GM12878 (cell line): ENCODE data around the gene DNAH3. TPM values are rescaled to one million over a fixed set of nuclear protein-coding genes. Genes with fewer than 3 reads are reported as not detected.

Source experiments
- CTCF ChIP-seq, 3 experiments: IDR thresholded peaks in 2 of 3; conservative IDR thresholded peaks in 1 of 3; 2 replicates each; pipeline ENCODE4 v1.5.1; 2011; ENCODE audit warnings: low read depth in 3 of 3, low read length in 3 of 3, mild to moderate bottlenecking in 3 of 3, control low read depth in 2 of 3, moderate library complexity in 2 of 3, inconsistent platforms in 1 of 3, mixed read lengths in 1 of 3; ENCODE audit not compliant: control insufficient read depth in 2 of 3, insufficient read depth in 1 of 3; ENCODE audit errors: extremely low read depth in 1 of 3
- IRF3 ChIP-seq: fragments of 450-650 bp; IDR thresholded peaks from 2 replicates; pipeline ENCODE4 v1.6.1; 2014; ENCODE audit warnings: mild to moderate bottlenecking
- RAD51 ChIP-seq: fragments of 450-650 bp; IDR thresholded peaks from 2 replicates; pipeline ENCODE4 v1.6.1; 2016; ENCODE audit warnings: moderate library complexity, mild to moderate bottlenecking, inconsistent platforms
- SREBF2 ChIP-seq: IDR thresholded peaks from 2 replicates; pipeline ENCODE4 v1.6.1; 2012; ENCODE audit warnings: mild to moderate bottlenecking, low read length
- SUPT20H ChIP-seq: IDR thresholded peaks from 2 replicates; pipeline ENCODE4 v1.6.1; 2011; ENCODE audit warnings: low read depth, mild to moderate bottlenecking, low read length, moderate library complexity, borderline replicate concordance; ENCODE audit not compliant: control insufficient read depth
- TCF7 ChIP-seq: IDR thresholded peaks from 2 replicates; pipeline ENCODE4 v1.6.1; 2014; ENCODE audit warnings: antibody characterized with exemption, borderline replicate concordance
- ZNF207 ChIP-seq: fragments of 450-650 bp; IDR thresholded peaks from 2 replicates; pipeline ENCODE4 v1.6.1; 2014; ENCODE audit warnings: antibody characterized with exemption, mild to moderate bottlenecking, borderline replicate concordance
- ZNF274 ChIP-seq: IDR thresholded peaks from one replicate; pipeline ENCODE4 v1.8.0; 2011; ENCODE audit not compliant: insufficient read length, insufficient read depth
- ZNF687 ChIP-seq: fragments of 450-650 bp; IDR thresholded peaks from 2 replicates; pipeline ENCODE4 v1.6.1; 2017; ENCODE audit warnings: mild to moderate bottlenecking, moderate library complexity
- polyA plus RNA-seq, 11 experiments: library from polyadenylated mRNA; depleted of rRNA in 4 of 11; unstranded in 6 of 11; stranded (reverse) in 5 of 11; fragments of >200 nt; fragmentation: Nextera tagmentation in 4 of 11; fragmentation: Illumina TruSeq in 1 of 11; extraction: Ambion mirVana in 4 of 11; extraction: Trizol in 1 of 11; gene quantifications; 1 replicate in 1 of 11; 2 replicates in 10 of 11; pipeline versions ENCODE4 v1.2.1 to v1.2.3, GENCODE V29; 2011 to 2016; ENCODE audit warnings: inconsistent platforms in 2 of 11, missing spikeins in 2 of 11, low read depth in 1 of 11
- total RNA-seq, 4 experiments: library from RNA; depleted of rRNA in 3 of 4; stranded (reverse); fragments of >200 nt in 3 of 4; fragmentation: Illumina TruSeq in 1 of 4; extraction: Trizol in 1 of 4; gene quantifications; 2 replicates each; pipeline versions ENCODE4 v1.2.1 to v1.2.3, GENCODE V29; 2013 to 2021

Gene DNAH3
- total and polyA plus RNA-seq, 10 of the 15 experiments (the other 5 are each of a cell fraction or from before 2014, with no cell fraction given), result under 0.01 to 0.04 (median 0.04) TPM; not detected in 5

GRCh38 chr16:21157632-21158031 is 7.0 kb upstream of the DNAH3 start (continued):
- TF ChIP-seq ZNF687, result no peak
- TF ChIP-seq TCF7, result no peak
- TF ChIP-seq CTCF (IDR thresholded peaks at IDR 0.05 in 2 of 3, conservative IDR thresholded peaks at IDR 0.05 in 1 of 3; ENCODE audit: control insufficient read depth in 2 of 3, extremely low read depth in 1 of 3, insufficient read depth in 1 of 3, low read depth in 3 of 3, low read length in 3 of 3), result no peak
- no peak for TF ChIP-seq SREBF2
- TF ChIP-seq IRF3, result no peak
- TF ChIP-seq RAD51, result no peak
- TF ChIP-seq ZNF274, result no peak
- no peak for TF ChIP-seq SUPT20H
- TF ChIP-seq ZNF207, result no peak
